ENCODE data around the gene NPC1. TPM values are rescaled to one million over a fixed set of nuclear protein-coding genes. Genes with fewer than 3 reads are reported as not detected.

The NPC1 gene
- total RNA-seq, 1 experiment from 2014 or later = 51.6 TPM

DNA sequence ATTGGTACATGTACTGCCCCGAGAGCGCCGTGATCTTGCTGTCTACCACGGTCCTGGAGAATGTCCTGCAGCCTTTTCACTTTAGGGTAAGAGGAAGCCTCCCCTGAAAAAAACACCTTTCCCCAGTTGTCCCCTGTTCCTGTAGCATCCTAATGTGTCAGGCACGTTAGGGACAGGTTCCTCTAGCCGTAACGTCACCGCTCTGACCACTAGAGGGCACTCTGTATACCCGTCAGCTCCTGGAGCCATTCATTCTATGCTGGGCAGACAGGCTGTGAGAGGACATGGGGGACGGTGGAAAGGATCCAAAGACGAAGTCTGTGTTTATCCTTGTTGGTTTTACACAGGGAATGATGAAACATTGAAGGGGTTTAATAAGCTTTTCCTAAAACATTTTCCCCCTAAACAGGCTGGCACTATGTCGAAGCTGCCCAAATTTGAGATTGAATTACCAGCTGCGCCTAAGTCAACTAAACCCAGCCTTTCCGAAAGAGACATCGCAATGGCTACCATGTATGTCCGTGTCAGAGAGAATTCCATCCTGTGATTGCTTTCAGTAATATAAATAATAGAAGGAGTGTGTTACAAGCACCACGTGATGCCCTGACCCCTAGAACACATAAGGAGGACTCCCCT is 70.3 kb downstream of the NPC1 start:
- CTCF ChIA-PET = interaction anchor here (1.0 to 3.3 kb wide), 10 partner anchors 11 to 973 kb away, joined by 3 to 38 read pairs (median 4); no protein-coding TSS in a partner anchor
- H3K9me2 ChIP-seq (ENCODE audit: insufficient read depth) = no peaks in the 10 kb centered on the region
- intact Hi-C loops (cut with micrococcal nuclease) = loop anchor here (1.0 to 5.0 kb wide), 3 partner anchors 71 to 296 kb away; no protein-coding TSS in a partner anchor
- H2AFZ ChIP-seq (ENCODE audit: low read depth, low read length, poor library complexity, severe bottlenecking) = no peak overlapping the region
- TF ChIP-seq, protein P1, sequence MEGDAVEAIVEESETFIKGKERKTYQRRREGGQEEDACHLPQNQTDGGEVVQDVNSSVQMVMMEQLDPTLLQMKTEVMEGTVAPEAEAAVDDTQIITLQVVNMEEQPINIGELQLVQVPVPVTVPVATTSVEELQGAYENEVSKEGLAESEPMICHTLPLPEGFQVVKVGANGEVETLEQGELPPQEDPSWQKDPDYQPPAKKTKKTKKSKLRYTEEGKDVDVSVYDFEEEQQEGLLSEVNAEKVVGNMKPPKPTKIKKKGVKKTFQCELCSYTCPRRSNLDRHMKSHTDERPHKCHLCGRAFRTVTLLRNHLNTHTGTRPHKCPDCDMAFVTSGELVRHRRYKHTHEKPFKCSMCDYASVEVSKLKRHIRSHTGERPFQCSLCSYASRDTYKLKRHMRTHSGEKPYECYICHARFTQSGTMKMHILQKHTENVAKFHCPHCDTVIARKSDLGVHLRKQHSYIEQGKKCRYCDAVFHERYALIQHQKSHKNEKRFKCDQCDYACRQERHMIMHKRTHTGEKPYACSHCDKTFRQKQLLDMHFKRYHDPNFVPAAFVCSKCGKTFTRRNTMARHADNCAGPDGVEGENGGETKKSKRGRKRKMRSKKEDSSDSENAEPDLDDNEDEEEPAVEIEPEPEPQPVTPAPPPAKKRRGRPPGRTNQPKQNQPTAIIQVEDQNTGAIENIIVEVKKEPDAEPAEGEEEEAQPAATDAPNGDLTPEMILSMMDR (IDR thresholded peaks at IDR 0.05 in 2 of 3, conservative IDR thresholded peaks at IDR 0.05 in 1 of 3; ENCODE audit: borderline replicate concordance in 1 of 3, insufficient read depth in 1 of 3, low read depth in 2 of 3, low read length in 2 of 3) = peak; percentile 72 to 96 (median 96); a peak in 5 of 6 replicates
- TF ChIP-seq TCF7L2 (IDR thresholded peaks at IDR 0.05; ENCODE audit: borderline replicate concordance, extremely low read depth, insufficient read depth, insufficient read length) = no peak
- peak; percentile 7 for TF ChIP-seq YY1 (IDR thresholded peaks at IDR 0.05; ENCODE audit: extremely low read depth, insufficient replicate concordance, low read depth, low read length)
- TF ChIP-seq, protein P2, sequence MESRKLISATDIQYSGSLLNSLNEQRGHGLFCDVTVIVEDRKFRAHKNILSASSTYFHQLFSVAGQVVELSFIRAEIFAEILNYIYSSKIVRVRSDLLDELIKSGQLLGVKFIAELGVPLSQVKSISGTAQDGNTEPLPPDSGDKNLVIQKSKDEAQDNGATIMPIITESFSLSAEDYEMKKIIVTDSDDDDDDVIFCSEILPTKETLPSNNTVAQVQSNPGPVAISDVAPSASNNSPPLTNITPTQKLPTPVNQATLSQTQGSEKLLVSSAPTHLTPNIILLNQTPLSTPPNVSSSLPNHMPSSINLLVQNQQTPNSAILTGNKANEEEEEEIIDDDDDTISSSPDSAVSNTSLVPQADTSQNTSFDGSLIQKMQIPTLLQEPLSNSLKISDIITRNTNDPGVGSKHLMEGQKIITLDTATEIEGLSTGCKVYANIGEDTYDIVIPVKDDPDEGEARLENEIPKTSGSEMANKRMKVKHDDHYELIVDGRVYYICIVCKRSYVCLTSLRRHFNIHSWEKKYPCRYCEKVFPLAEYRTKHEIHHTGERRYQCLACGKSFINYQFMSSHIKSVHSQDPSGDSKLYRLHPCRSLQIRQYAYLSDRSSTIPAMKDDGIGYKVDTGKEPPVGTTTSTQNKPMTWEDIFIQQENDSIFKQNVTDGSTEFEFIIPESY (IDR thresholded peaks at IDR 0.05; ENCODE audit: extremely low read depth, insufficient replicate concordance, low read length) = no peak
- TF ChIP-seq ELF1 (IDR thresholded peaks at IDR 0.05; ENCODE audit: borderline replicate concordance, low read depth) = no peak
- TF ChIP-seq ZNF274 (IDR thresholded peaks at IDR 0.05; ENCODE audit: low read depth, low read length) = no peak
- TF ChIP-seq, protein P3, sequence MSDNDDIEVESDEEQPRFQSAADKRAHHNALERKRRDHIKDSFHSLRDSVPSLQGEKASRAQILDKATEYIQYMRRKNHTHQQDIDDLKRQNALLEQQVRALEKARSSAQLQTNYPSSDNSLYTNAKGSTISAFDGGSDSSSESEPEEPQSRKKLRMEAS (IDR thresholded peaks at IDR 0.05) = no peak
- peak; percentile 78 for TF ChIP-seq RAD21 (IDR thresholded peaks at IDR 0.05; ENCODE audit: low read depth)
- H3K9ac ChIP-seq (ENCODE audit: low read length) = no peak overlapping the region
- RAD21 ChIA-PET (ENCODE audit: low non-redundant PET in 1 of 2, low total read pairs in 2 of 2, uncharacterized antibody in 2 of 2, unreplicated experiment in 2 of 2) = interaction anchor here in 1 of 2 experiments (1.2 kb wide), 1 partner anchor 187 kb away, joined by 3 read pairs; no protein-coding TSS in a partner anchor
- H3K4me3 ChIP-seq (replicated peaks in 1 of 2; ENCODE audit: low read depth in 1 of 2, low read length in 2 of 2) = no peak overlapping the region
- ATAC-seq = peak; percentile 100
- BruUV-seq (replicated peaks) = no TSS peak
- H3K79me2 ChIP-seq (ENCODE audit: insufficient read depth, low read length) = no peaks in the 10 kb centered on the region
- DNase-seq (ENCODE audit: low read depth, low spot score) = peak; percentile 57
- H3K36me3 ChIP-seq (ENCODE audit: control insufficient read depth in 1 of 2, insufficient read depth in 2 of 2, low read length in 2 of 2) = peaks cover 24 to 26% of the 10 kb centered on the region in 2 experiments; a peak in 3 of 4 replicates
- no peaks in the 10 kb centered on the region for H3K27me3 ChIP-seq (ENCODE audit: insufficient read depth, low read length)
- H3K27ac ChIP-seq (ENCODE audit: low read depth, low read length) = no peak overlapping the region
- H3K9me3 ChIP-seq (ENCODE audit: control insufficient read depth in 1 of 2, insufficient read depth in 1 of 2, low read depth in 1 of 2, low read length in 2 of 2) = no peaks in the 10 kb centered on the region
- H4K20me1 ChIP-seq (ENCODE audit: insufficient read depth) = no peaks in the 10 kb centered on the region
- H3K4me1 ChIP-seq (ENCODE audit: control insufficient read depth in 1 of 2, insufficient read depth in 2 of 2, low read length in 2 of 2) = 0 out of 4 replicates have a peak, but pooled peaks cover 0 to 2% of the 10 kb centered on the region in 2 experiments
- POLR2A ChIA-PET = interaction anchor here (1.2 kb wide), 1 partner anchor 187 kb away, joined by 3 read pairs; no protein-coding TSS in a partner anchor
- no peak overlapping the region for H3K4me2 ChIP-seq (ENCODE audit: low read length)
